ENCODE measurements around the gene IMMP2L.
A peak's percentile ranks its signal among the peaks of the same experiment; 100 is the strongest.
"Not testable (repeated sequence)": the region's sequence is repeated elsewhere in the genome, so short reads cannot be mapped to it uniquely, and the experiment has no call there.

IMMP2L gene

DNA sequence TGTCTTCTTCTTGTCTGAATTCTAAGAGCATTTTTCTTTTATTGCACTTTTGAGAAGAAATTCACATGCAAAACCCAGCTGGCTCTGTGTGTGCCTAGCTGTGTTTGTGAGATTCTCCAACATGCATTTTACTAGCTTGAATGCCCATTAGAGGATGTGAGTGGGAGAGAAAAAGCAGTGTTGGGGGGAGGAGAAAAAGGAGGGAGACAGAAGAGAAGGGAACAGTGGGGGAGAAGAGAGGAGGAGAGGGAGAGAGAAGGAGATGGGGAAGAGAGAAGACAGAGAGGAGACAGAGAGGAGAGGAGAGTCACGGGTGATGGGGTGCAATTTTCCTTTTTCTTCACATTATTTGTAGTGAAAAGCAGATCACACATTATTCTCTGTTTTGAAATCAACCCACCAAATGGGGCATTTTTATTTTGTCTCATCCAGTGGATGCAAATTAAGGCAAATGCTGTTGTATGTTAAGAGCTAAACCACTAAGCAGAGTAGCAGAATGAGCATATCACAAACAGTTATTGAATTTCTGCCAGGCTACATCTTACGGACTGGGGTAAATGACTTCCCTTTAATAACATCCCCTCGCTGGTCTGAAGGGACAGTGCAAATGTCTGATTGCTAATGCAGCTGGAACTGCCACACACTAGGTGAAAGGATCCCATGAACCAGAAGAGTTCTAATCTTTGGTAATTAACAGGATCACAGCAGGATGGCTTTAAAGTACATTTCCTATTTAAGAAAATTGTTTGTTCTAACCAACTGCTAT, 470.5 kb downstream of the IMMP2L start:
- DNase-seq: no peak

DNA sequence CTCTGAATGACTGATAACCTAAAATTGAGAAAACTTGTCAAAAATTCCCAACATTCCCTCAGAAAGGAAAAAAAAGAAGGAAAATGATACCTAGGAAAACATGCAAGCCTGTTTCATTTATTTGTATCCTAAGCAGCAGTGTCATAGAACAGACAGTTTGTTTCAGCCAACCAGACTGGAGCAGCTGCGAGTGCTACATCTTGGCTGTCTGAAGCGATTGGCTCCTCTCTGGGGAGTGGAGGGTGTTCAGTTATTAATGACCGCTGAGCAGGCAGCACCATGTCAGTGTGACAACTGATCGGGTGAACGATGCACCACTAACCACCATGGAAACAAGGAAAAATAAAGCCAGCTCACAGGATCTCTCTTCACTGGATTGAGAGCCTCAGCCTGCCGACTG, 471.4 kb downstream of the IMMP2L start, which contains the start of gene LRRN3:
LRRN3 (plus strand) TSS at position 282 of the 400 bp plus-strand sequence. CDS start 31,646 bp downstream, outside the sequence.
- peak; percentile 69 for DNase-seq

DNA sequence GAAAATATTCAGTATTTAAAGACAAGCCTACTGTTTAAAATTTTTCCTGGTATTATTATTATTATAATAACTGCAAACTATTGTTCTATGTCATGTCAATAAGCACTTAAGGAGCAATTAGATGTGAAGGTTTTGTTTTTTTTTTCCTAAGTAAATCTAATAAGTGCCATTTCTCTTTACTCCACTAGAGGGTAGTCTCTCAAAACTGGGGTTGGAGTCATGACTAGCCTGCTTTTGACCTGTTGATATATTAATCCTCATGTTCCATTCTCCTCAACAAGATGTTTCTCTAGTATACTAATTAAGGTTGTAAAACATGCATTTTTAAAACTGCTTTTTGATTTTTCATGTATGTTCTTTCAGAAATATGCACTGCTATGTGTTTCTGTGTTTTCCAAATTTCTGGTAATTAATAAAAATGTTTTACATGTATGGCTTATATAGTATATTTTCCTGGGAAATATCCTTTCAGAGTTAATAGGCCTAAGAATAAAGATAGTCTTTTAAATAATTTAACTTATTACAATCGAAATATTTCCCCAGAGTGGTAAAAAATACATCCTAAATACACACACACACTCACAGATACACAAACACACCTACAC, 472.4 kb downstream of the IMMP2L start:
- peak; percentile 36 for DNase-seq

DNA sequence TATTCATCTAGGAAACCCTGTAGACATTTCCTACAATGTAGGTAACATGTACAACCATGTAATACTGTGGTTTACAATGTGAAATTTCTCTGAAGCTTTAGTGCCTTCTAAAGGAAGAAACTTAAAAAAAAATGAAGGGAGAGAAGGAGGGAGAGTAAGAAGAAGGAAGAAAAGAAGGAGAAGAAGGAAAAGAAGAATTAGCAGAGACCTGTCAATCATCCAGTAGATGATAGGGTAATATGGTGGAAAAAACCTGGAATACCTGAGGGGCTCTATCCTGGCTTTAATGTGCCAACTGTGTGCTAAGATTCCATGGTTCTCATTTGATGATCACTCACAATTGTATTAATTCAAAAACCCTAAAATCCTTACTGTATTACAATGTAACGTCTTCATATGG, 474.0 kb downstream of the IMMP2L start:
- DNase-seq: no peak

DNA sequence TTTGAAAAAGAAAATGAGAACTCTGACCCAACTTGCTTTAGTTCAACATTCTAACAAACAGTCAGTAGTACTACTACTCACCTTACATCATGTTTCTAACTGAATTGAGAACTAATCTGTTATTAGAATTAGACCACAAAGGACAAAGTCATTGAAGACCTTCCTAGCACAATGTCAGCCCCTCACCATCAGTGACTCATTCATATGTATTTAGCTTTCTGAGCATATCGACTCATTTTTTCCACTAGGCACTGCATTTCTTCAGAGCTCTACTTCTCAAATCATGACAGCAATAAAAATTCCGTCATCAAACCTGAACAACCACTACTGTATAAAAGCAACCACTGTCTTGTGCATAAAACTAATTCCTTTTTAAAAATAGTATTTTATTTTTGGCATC, 475.8 kb downstream of the IMMP2L start:
- DNase-seq: no peak

DNA sequence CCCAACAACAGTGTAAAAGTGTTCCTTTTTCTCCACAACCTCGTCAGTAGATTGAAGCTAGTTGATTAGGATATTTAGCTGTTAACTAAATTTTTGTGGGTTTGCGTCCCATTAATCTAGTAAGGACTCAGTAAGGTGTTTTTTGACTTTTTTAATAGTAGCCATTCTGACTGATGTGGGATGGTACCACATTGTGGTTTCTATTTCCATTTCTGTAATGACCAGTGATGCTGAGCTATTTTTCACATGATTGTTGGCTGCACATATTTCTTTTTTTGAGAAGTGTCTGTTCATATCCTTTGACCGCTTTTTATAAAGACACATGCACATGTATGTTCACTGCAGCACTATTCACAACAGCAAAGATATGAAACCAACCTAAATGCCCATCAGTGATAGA, 476.9 kb downstream of the IMMP2L start:
- DNase-seq: no peak

DNA sequence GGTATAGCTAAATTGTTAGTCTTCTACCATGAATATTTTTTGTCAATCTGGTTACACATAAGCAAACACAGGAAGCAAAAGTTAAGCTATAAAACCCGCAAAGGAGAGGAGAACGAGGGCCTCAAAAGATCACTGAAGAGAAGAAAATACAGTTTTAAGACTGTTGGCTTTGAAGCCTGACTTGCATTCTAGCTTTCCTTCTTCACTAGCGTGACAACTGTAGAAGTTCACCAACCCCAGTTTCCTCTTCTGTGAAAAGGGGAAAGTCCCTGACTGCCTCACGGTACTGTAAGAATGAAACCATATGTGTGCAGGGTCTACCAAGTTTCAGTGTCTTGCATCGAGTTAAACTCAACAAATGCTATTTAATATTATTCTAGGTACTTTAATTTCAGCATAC, 478.9 kb downstream of the IMMP2L start:
- DNase-seq: no peak

DNA sequence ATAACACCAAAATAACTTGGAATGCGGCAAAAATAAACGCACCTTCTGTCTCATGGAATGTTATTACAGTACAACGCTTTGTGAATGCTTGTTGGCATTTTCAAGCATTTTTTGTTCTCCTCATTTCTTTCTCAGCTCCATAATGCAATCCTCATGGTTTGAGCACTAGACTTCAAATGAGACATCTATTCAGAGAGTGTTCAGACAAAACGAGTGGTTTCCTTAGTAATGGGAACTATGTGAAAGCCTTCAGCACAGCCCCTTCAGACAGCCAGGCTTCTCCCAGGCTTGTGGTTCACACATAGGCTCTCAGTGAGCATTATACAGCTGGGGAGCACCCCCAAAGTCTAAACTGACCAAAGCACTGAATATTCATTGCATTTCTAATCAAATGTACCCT, 479.9 kb downstream of the IMMP2L start:
- no peak for DNase-seq

DNA sequence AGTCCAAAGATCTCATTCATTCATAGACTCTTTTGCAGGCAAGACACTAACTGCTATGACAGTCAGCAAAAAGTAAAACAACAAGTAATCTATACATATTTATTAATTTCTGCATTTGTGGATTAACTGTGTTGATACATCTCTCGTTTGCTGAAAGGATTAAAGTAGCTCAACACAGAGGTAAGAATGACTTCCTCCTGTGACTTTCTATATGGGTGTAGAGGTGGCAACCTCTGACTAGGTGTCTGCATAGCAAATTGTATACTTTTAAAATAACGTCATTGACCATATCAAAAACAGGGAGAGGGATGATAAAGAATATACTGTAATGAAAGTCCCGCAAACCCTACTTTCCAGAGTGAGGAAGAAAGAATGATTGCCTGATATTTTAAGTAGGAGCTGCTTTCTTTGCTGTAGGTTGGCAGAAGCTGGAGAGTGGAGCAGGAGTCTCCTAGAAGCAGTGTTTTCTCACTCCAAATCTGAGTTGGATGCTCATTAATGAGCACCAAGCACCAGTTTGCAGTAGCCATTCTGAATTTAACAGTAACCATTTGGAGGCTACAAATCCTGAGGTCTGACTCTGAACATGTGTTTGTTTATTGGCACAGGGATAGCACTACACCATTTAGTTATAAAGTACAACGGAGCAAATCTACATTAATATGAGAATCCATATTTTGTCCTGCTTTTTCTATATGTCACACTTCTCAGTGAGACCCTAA, 480.6 kb downstream of the IMMP2L start:
- no peak for DNase-seq

DNA sequence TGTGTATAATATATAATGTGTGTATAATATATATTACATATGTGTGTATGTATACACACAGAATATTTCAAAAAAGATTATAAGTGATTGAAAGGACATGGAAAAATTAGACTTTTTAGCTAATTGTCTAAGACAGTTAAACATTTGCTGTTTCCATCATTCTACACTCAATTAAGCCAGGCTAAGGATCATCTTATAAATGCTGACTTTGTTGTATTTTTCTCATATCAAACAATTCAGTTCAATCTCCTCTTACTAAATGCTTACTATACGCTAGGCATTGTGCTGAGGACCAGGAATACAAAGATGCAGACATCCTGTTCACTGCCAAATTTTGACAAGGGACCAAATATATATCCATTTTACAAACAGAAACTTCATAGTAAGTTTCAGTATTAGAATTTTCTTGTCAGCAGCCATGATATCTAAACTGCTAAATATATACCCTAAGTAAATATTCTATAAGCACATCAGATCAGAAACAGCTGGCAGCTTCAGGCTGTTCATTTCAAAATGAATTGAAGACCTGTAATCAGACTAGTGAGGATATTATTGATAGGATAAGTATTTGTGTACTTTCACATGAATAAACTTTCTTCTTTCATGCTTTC, 481.7 kb downstream of the IMMP2L start:
- DNase-seq: no peak

DNA sequence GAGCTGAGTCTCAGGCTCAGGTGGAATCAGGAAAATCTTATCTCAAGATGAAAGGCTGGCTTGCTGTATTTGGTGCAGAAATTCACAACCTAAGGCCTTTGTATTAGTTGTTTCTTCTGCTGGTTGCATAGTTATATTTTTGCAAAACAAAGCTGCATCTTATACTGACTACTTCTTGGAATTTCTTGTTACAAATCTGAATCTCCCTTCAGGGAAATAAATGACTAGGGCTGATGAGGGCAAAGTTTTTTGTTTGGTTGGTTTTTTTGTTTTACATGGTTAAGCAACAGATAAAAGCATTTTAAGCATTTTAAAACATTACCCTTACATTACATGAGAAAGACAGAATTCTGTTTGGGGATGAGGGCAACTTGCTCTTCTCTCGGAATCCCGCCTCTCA, 485.3 kb downstream of the IMMP2L start:
- DNase-seq: no peak

DNA sequence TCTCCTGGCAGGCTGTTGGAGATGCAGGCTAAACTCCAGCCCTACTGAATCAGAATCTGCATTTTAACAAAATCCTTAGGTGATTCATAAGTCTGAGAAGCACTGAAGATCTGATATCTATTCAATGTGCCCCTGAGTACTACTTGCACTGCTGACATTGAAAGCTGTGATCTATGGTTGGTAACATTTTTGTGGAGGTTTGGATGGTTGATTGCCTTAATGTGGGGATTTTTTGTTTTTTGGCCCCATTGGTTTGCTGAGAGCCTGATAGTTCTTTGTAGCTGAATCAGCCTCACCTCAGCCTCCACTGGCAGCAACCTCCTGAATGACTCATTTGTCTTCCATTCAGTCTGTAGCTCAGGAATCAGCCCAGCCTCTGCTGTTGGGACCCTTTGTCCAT, 486.1 kb downstream of the IMMP2L start:
- DNase-seq: no peak

DNA sequence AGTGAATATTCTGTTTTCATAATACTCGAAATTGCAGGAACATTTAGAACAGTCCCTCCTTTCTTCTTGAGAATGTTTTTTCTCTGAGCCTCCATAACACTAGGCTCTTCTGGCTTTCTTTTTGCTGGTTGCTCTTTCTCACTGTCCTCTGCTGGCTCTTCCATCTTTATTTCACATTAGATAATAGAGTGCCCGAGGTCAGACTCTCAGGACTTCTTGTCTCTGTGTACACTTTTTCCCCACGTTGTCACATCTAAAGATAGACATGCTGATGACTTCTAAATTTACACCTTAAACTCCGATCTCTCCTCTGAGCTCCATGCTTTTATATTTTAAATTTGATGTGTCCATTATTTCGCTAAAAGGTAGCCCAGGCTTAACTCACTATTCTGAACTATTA, 486.8 kb downstream of the IMMP2L start:
- no peak for DNase-seq

DNA sequence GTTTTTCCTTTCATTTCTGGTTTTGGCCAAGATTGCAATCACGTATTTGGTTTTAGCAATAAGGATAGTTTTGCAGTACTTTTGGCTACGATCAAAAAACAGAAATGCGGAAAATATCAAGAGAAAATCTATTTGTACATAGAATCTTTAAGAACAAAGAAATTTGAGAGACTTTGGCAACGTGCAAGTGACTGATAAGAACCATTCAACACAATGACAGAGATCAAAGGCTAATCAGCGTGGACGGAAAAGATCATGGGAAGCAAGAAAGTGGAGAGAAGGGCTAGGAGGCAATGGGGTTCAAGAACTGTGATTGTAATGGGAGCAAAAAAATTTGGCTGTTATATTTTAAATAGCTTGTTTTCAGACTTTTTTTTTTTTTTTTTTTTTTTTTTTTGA, 487.5 kb downstream of the IMMP2L start:
- no peak for DNase-seq

DNA sequence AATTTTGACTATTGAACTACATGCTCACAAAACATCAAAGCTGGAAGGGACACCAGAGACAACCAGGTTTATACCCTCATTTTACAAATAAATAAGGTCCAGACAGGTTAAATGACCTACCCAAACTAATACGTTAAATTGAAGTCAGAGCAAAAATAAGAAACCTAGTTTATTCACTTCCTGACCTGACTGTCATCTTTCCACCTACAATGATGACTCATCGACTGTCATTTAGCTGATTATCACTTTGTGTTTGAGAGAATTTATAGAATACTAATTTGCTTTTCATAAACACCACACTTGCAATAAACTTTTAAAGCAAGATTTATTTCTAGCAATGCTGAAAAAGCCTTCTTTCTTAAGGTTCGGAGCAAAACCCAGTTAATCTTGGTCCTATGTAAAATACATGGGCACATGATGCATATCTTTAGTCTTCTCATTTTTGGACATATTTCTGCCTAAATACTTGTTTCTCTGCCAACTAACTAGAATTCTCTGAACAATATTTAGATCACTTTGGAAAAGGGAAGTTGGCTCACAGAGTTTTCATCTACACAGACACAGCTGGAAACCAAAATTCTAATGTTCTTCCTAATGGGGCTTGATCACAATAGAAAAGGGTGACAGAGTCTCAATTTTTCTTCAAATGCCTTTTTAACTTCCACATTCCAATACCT, 488.1 kb downstream of the IMMP2L start:
- no peak for DNase-seq

DNA sequence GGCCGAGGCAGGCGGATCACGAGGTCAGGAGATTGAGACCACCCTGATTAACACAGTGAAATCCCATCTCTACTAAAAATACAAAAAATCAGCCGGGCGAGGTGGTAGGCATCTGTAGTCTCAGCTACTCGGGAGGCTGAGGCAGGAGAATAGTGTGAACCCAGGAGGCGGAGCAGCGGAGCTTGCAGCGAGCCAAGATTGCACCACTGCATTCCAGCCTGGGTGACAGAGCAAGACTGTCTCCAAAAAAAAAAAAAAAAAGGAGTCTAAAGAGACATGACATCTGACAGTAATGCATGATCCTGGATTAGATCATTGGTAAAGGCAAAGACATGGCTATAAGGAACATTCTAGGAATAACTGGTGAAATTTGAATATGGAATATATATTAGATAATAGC, 489.6 kb downstream of the IMMP2L start:
- not testable (repeated sequence) for DNase-seq

DNA sequence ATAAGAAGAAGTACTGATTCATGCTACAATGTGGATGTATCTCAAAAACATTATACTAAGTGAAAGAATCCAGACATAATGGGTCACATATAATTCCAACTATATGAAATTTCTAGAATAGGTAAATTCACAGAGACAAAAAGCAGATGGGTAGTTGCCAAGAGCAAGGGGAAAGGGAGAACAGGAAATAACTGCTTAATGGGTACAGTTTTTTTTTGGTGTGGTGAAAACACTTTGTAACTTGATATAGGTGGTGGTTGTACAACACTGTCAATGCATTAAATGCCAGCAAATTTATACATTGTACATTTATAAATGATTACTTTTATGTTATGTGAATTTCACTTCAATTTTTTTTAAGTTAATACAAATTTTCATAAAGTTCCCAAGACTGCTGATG, 490.7 kb downstream of the IMMP2L start:
- DNase-seq: no peak

DNA sequence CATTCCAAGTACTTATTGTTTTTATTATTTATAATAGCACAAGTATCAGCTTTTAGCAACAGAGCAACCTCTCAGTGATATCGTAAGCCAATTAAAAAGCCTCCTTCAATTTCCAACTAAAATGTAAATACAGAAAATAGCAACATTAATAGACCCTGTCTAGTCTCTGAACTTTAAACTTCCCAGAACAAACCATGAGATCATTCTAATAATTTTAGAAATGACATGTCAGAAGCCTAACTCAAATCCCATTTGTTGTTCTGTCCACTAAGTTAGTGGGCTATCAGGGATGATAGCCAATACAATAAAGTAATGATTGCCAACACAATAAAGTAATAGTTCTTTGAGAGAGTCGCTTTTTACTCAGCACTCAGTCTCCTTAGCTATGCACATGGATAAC, 493.7 kb downstream of the IMMP2L start:
- DNase-seq: no peak

DNA sequence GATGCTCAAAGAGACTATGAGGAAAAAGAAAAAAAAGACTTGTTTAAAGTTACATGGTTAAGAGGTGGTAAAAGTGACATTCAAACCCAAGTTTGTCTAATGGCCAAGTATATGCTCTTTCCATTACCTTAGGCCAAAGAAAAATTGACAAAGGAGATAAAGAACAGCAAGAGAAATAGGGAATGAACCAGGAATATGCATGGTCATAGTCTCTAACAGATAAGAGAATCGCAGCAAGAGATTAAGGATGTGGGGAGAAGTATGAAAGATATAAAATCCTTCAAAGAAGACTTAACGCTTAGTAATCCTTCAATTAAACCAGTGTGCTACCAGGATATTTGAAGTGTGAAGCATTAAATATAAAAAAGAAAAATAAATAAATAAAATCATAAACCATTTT, 494.6 kb downstream of the IMMP2L start:
- DNase-seq: no peak

DNA sequence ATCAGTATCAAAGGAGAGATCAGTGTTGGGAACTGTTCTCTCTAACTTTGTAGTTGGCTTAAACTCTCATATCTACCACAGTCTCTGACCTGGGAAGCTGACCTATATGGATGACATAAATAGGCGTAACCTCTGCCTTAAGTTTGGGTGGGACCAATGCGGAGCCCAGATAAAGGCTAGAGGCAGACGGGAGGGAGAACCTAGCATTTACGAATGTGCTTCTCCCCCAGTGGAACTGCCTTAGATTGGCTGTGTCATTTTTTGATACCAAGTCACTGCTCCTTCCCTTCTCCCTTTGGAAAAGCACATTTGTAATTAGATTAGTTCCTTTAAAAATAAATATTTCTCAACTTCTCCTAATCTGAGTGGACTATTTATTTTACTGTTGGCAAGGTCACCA, 495.0 kb downstream of the IMMP2L start:
- no peak for DNase-seq

DNA sequence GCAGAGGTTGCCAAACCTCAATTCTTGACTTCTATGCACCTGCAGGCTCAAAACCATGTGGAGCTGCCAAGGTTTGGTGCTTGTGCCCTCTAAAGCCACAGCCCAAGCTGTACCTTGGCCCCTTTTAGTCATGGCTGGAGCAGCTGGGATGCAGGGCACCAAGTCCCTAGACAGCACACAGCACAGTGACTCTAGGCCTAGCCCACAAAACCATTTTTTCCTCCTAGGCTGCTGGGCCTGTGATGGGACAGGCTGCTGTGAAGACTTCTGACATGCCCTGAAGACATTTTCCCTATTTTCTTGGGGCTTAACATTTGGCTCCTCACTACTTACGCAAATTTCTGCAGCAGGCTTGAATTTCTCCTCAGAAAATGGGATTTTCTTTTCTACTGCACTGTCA, 499.1 kb downstream of the IMMP2L start:
- no peak for DNase-seq

DNA sequence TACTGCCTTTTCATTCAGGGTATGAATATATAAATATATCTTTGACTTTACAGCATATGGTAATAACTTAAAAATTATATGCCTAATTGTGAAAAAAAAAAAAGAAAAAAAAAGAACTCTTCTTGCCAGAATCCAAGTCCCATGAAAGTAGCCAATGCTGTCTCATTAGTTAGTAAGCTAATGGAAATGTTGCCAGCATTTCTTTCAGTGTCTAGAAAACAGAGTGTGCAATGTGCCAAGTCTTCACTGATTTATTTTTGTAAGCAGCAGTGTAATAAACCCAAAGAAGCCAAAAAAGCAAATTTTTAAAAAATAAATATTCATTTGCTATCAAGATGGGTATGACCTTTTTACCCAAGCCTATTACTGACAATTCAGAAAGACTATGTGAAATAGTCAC, 502.5 kb downstream of the IMMP2L start:
- DNase-seq: no peak

DNA sequence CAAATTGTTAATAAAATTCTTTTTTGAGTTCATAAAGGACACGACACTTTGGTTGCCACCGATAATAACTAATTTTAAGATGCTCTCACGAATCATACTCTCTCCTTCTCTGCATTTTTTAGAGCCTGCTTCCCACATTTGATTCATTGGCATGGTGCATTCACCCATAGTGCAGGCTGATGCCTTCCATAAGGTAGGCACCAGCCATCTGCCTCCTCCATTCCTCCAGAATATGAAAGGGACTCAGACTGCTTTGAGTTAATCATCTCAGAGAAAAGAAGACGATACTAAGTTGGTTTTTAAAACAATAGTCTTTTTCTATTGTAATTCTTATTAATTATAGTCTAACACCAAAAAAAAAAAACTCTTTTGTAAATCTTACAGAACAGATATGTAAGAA, 505.2 kb downstream of the IMMP2L start:
- no peak for DNase-seq

Measured in NCI-H2171 (cell line).